HCT116 (cell line): ENCODE results near the gene CEACAM19. TPM values are rescaled to one million over a fixed set of nuclear protein-coding genes. Genes with fewer than 3 reads are reported as not detected.

ENCODE experiments used
- ATAC-seq: fragments of 200-7000 bp; cut with Tn5 transposase; 2 replicates; pipeline ENCODE4 v1.9.1; 2020; ENCODE audit warnings: mild to moderate bottlenecking, moderate library complexity
- BruUV-seq: library from RNA; stranded (reverse); fragments of 400-500 nt; replicated peaks from 2 replicates; lab custom pipeline; 2021; lab: Mats Ljungman, UMichigan
- CTCF ChIA-PET: fragments of 300-600 bp; sonication (Branson Sonifier 250); formaldehyde crosslinking; loops from one replicate; lab custom pipeline; 2021; ENCODE audit warnings: antibody characterized with exemption; lab: Charles Lee
- POLR2A ChIA-PET: fragments of 300-600, 350-600 bp; sonication (Branson Sonifier 250); formaldehyde crosslinking; loops from one replicate; lab custom pipeline; 2021; ENCODE audit warnings: antibody characterized with exemption; lab: Charles Lee
- RAD21 ChIA-PET, 2 experiments: fragments of 300-600 bp; sonication (Branson Sonifier 250); formaldehyde crosslinking; loops; one replicate each; lab custom pipeline; 2023; ENCODE audit warnings: low total read pairs in 2 of 2; ENCODE audit not compliant: uncharacterized antibody in 2 of 2, unreplicated experiment in 2 of 2, low non-redundant PET in 1 of 2; lab: Charles Lee
- DNase-seq: peaks from one replicate; pipeline ENCODE4 v3.0.0-alpha.2; 2010; ENCODE audit warnings: low read depth, low spot score
- H2AFZ ChIP-seq: fragments of 200-600 bp; shearing (Covaris generic), sonication (generic); 2 replicates; pipeline ENCODE4 v1.6.1; 2017; ENCODE audit warnings: low read depth, mixed run types, mixed read lengths, antibody characterized with exemption, low read length; ENCODE audit not compliant: poor library complexity, severe bottlenecking
- H3K27ac ChIP-seq: 2 replicates; pipeline ENCODE4 v1.5.1; 2012; ENCODE audit warnings: low read depth, low read length
- H3K27me3 ChIP-seq: fragments of 200-600 bp; sonication (generic); 2 replicates; pipeline ENCODE4 v1.6.1; 2016; ENCODE audit warnings: mixed run types, low read length, mixed read lengths; ENCODE audit not compliant: insufficient read depth
- H3K36me3 ChIP-seq, 2 experiments: fragments of 200-500 bp in 1 of 2; fragments of 200-600 bp in 1 of 2; sonication (Bioruptor generic) in 1 of 2; sonication (generic) in 1 of 2; 2 replicates each; pipeline versions ENCODE4 v1.5.1 to v1.6.1; 2014 to 2016; ENCODE audit warnings: low read length in 2 of 2, inconsistent platforms in 1 of 2, mixed read lengths in 1 of 2, mixed run types in 1 of 2; ENCODE audit not compliant: insufficient read depth in 2 of 2, control insufficient read depth in 1 of 2
- H3K4me1 ChIP-seq, 2 experiments: fragments of 200-600 bp in 1 of 2; sonication (generic) in 1 of 2; 2 replicates each; pipeline versions ENCODE4 v1.5.1 to v1.6.1; 2012 to 2017; ENCODE audit warnings: low read length in 2 of 2, inconsistent platforms in 1 of 2, mild to moderate bottlenecking in 1 of 2, mixed read lengths in 1 of 2, mixed run types in 1 of 2, moderate library complexity in 1 of 2; ENCODE audit not compliant: insufficient read depth in 2 of 2, control insufficient read depth in 1 of 2
- H3K4me2 ChIP-seq: fragments of 200-600 bp; sonication (generic); 2 replicates; pipeline ENCODE4 v1.6.1; 2017; ENCODE audit warnings: mixed run types, low read length, mixed read lengths
- H3K4me3 ChIP-seq, 2 experiments: fragments of 200-600 bp in 1 of 2; sonication (generic) in 1 of 2; replicated peaks in 1 of 2; 2 replicates each; pipeline ENCODE4 v1.5.1; 2011 to 2016; ENCODE audit warnings: low read length in 2 of 2, control low read depth in 1 of 2, low read depth in 1 of 2, mild to moderate bottlenecking in 1 of 2, mixed read lengths in 1 of 2, mixed run types in 1 of 2
- H3K79me2 ChIP-seq: fragments of 200-600 bp; sonication (generic); 2 replicates; pipeline ENCODE4 v1.6.1; 2017; ENCODE audit warnings: mild to moderate bottlenecking, mixed run types, low read length, moderate library complexity, mixed read lengths; ENCODE audit not compliant: insufficient read depth
- H3K9ac ChIP-seq: fragments of 200-600 bp; sonication (generic); 2 replicates; pipeline ENCODE4 v1.6.1; 2016; ENCODE audit warnings: low read length, mixed read lengths
- H3K9me2 ChIP-seq: fragments of 200-600 bp; sonication (generic), shearing (Covaris generic); 2 replicates; pipeline ENCODE4 v1.6.1; 2017; ENCODE audit warnings: mixed run types, mild to moderate bottlenecking, moderate library complexity; ENCODE audit not compliant: insufficient read depth
- H3K9me3 ChIP-seq, 2 experiments: fragments of 200-500 bp in 1 of 2; fragments of 200-600 bp in 1 of 2; sonication (Bioruptor generic) in 1 of 2; sonication (generic) in 1 of 2; 2 replicates each; pipeline ENCODE4 v1.6.1; 2014 to 2017; ENCODE audit warnings: low read length in 2 of 2, mixed read lengths in 2 of 2, inconsistent platforms in 1 of 2, low read depth in 1 of 2, mild to moderate bottlenecking in 1 of 2, mixed run types in 1 of 2, moderate library complexity in 1 of 2; ENCODE audit not compliant: control insufficient read depth in 1 of 2, insufficient read depth in 1 of 2
- H4K20me1 ChIP-seq: fragments of 200-600 bp; sonication (generic), shearing (Covaris generic); 2 replicates; pipeline ENCODE4 v1.6.1; 2017; ENCODE audit warnings: mixed run types, mild to moderate bottlenecking, moderate library complexity; ENCODE audit not compliant: insufficient read depth
- ATF3 ChIP-seq: IDR thresholded peaks from 2 replicates; pipeline ENCODE4 v1.6.1; 2012
- CBX3 ChIP-seq: IDR thresholded peaks from 2 replicates; pipeline ENCODE4 v1.6.1; 2012; ENCODE audit warnings: low read depth
- CTCF ChIP-seq, 3 experiments: fragments of 200-600 bp in 1 of 3; sonication (generic) in 1 of 3; IDR thresholded peaks in 2 of 3; conservative IDR thresholded peaks in 1 of 3; 2 replicates each; pipeline ENCODE4 v1.5.1; 2012 to 2017; ENCODE audit warnings: low read depth in 2 of 3, low read length in 2 of 3, antibody characterized with exemption in 1 of 3, borderline replicate concordance in 1 of 3, control low read depth in 1 of 3, mild to moderate bottlenecking in 1 of 3, mixed read lengths in 1 of 3, mixed run types in 1 of 3, moderate library complexity in 1 of 3; ENCODE audit not compliant: insufficient read depth in 1 of 3
- FOSL1 ChIP-seq: IDR thresholded peaks from 2 replicates; pipeline ENCODE4 v1.6.1; 2012; ENCODE audit warnings: low read depth
- MAX ChIP-seq: IDR thresholded peaks from 2 replicates; pipeline ENCODE4 v1.6.1; 2012
- POLR2A ChIP-seq: IDR thresholded peaks from 2 replicates; pipeline ENCODE4 v1.7.0; 2011; ENCODE audit warnings: borderline replicate concordance; ENCODE audit not compliant: insufficient read depth, insufficient read length; ENCODE audit errors: extremely low read depth
- RAD21 ChIP-seq: IDR thresholded peaks from 2 replicates; pipeline ENCODE4 v1.6.1; 2012; ENCODE audit warnings: low read depth, mild to moderate bottlenecking
- REST ChIP-seq: IDR thresholded peaks from 2 replicates; pipeline ENCODE4 v1.6.1; 2012; ENCODE audit warnings: low read depth
- SRF ChIP-seq: IDR thresholded peaks from 2 replicates; pipeline ENCODE4 v1.6.1; 2012; ENCODE audit warnings: low read depth
- TCF7L2 ChIP-seq: IDR thresholded peaks from 2 replicates; pipeline ENCODE4 v1.7.0; 2011; ENCODE audit warnings: borderline replicate concordance, inconsistent platforms; ENCODE audit not compliant: insufficient read depth, insufficient read length; ENCODE audit errors: extremely low read depth
- intact Hi-C: fragments of 100-400 bp; cut with micrococcal nuclease; formaldehyde crosslinking; loops from 2 replicates; pipeline ENCODE4 v1.10.0; 2022
- total RNA-seq: library from RNA; stranded (reverse); gene quantifications from one replicate; pipeline ENCODE4 v1.2.1, GENCODE V29; 2021; ENCODE audit not compliant: unreplicated experiment

The CEACAM19 gene
- total RNA-seq, 1 experiment from 2014 or later: 4.0 TPM

- ATAC-seq: no peak
- intact Hi-C loops: no loop called here
- TF ChIP-seq CBX3 (peak; percentile 55; the same call in 1 of the 2 replicates), ATF3 (no peak)
- TF ChIP-seq, all 23 proteins: peak for 1
- H3K9ac ChIP-seq: no peak overlapping the region
- BruUV-seq: no TSS peak
- ChIA-PET RAD21 (interaction anchor here in 1 of 2 experiments (0.7 kb wide), 1 partner anchor 26 kb away, joined by 3 read pairs; no protein-coding TSS in a partner anchor), POLR2A (no interaction called here), CTCF (interaction anchor here (1.2 to 1.6 kb wide), 2 partner anchors 9 to 144 kb away, joined by 3 to 7 read pairs; no protein-coding TSS in a partner anchor)
- H3K4me3 ChIP-seq: no peak overlapping the region
- H4K20me1 ChIP-seq: no peaks in the 10 kb centered on the region
- no peaks in the 10 kb centered on the region for H3K36me3 ChIP-seq
- DNase-seq: no peak
- peaks cover 0 to 9% of the 10 kb centered on the region in 2 experiments; a peak in 1 of 4 replicates for H3K9me3 ChIP-seq
- H3K79me2 ChIP-seq: no peaks in the 10 kb centered on the region
- H3K4me1 ChIP-seq: peaks cover 15 to 22% of the 10 kb centered on the region in 2 experiments
- no peaks in the 10 kb centered on the region for H3K27me3 ChIP-seq
- no peak overlapping the region for H2AFZ ChIP-seq
- H3K4me2 ChIP-seq: no peak overlapping the region
- H3K9me2 ChIP-seq: no peaks in the 10 kb centered on the region
- no peak overlapping the region for H3K27ac ChIP-seq
Measured at GRCh38 chr19:44714597-44715169, 43.4 kb downstream of the CEACAM19 start.

- Histone ChIP-seq H3K27ac (no peak overlapping the region), H4K20me1 (no peaks in the 10 kb centered on the region), H3K79me2 (no peaks in the 10 kb centered on the region), H3K27me3 (no peaks in the 10 kb centered on the region), H2AFZ (no peak overlapping the region), H3K9me3 (peaks cover 0 to 9% of the 10 kb centered on the region in 2 experiments; a peak in 1 of 4 replicates), H3K4me1 (peaks cover 31 to 32% of the 10 kb centered on the region in 2 experiments), H3K9me2 (no peaks in the 10 kb centered on the region), H3K36me3 (no peaks in the 10 kb centered on the region), H3K4me2 (no peak overlapping the region), H3K9ac (no peak overlapping the region), H3K4me3 (no peak overlapping the region)
- CTCF ChIA-PET: interaction anchor here (0.7 to 3.0 kb wide), 5 partner anchors 28 to 147 kb away, joined by 3 to 15 read pairs (median 4); no protein-coding TSS in a partner anchor
- intact Hi-C loops: no loop called here
- DNase-seq: no peak
- POLR2A ChIA-PET: no interaction called here
- RAD21 ChIA-PET: interaction anchor here in 1 of 2 experiments (0.7 kb wide), 1 partner anchor 26 kb away, joined by 3 read pairs; no protein-coding TSS in a partner anchor
- ATAC-seq: no peak
- BruUV-seq: no TSS peak
- TF ChIP-seq TCF7L2 (no peak), SRF (no peak), CTCF (IDR thresholded peaks at IDR 0.05 in 2 of 3, conservative IDR thresholded peaks at IDR 0.05 in 1 of 3; ENCODE audit: borderline replicate concordance in 1 of 3, insufficient read depth in 1 of 3, low read depth in 2 of 3, low read length in 2 of 3) (no peak), REST (no peak), FOSL1 (no peak), POLR2A (no peak), RAD21 (no peak), CBX3 (no peak), MAX (no peak)
Measured at GRCh38 chr19:44717603-44718002, 46.3 kb downstream of the CEACAM19 start.
